ENCODE results near the gene RNF212B. TPM values are rescaled to one million over a fixed set of nuclear protein-coding genes. Genes with fewer than 3 reads are reported as not detected.

RNF212B gene
- polyA plus RNA-seq, 1 donor from 2014 or later: not detected

DNA sequence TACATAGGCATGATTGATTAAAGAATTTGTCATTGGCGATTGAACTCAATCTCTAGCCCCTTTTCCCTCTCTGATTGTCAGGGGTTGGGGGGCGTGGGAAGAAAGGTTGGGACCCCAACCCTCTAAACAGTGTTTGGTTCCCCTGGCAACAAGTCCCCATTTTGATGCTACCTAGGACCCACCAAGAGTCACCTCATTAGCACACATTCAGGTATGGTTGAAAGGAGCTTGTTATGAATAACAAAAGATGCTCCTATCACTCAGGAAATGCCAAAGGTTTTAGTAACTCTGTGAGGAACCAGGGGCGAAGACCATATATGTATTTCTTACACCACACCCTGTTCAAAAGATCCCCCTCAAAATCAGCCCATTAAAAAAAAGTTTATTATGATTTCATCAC is 14.3 kb downstream of the RNF212B start:
- no peak overlapping the region for H3K4me3 ChIP-seq (ENCODE audit: low read length)

DNA sequence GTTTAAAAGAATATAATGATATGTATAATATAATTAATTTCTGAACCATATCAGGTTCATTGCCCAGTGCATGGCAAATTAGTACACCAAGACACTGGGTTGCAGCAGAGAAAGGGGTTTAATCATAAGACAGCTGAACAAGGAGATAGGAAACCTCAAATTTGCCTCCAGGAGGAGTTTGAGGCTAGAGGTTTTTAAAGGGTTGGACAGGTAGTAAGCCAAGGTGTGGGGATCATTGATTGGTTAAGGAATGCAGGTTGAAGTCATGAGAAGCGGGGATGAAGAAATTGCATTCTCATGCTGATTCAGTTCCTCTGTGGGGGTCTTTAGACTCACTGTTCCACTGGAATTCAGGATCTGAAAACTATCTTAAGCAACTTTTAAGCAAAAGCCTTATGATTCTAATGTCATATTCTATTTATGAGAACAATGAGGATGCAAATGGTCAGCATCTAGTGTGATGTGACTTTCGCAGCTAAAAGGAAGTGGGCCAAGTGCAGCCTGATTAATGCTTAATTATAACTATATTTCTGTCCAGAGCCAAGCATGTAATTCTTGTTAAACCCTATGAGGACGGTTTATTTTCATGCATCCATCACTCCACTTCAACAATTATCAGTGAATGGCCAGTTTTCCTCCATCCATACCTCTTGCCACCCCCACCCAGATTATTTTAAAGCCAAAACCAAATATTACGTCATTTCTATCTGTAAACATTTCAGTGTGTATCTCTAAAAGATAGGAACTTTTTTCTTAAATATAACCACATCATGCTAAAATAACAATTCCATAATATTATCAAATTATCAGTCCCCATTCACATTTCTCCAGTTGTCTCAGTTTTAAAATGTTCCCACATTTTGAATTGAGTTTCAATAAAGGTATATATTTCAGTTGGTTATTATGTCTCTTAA is 14.9 kb downstream of the RNF212B start:
- H3K4me2 ChIP-seq (ENCODE audit: low read length): no peak overlapping the region
- TF ChIP-seq TAF1 (IDR thresholded peaks at IDR 0.05; ENCODE audit: low read depth) (no peak), MXI1 (conservative IDR thresholded peaks at IDR 0.05; ENCODE audit: poor library complexity, severe bottlenecking) (no peak), POLR2AphosphoS5 (IDR thresholded peaks at IDR 0.05) (no peak), EP300 (conservative IDR thresholded peaks at IDR 0.05; ENCODE audit: poor library complexity, severe bottlenecking) (no peak), EZH2 (IDR thresholded peaks at IDR 0.05; ENCODE audit: borderline replicate concordance, insufficient read depth, low read length, poor library complexity, severe bottlenecking) (no peak), SMC3 (conservative IDR thresholded peaks at IDR 0.05; ENCODE audit: poor library complexity) (no peak), RAD21 (conservative IDR thresholded peaks at IDR 0.05) (no peak)
- TF ChIP-seq, protein P1, sequence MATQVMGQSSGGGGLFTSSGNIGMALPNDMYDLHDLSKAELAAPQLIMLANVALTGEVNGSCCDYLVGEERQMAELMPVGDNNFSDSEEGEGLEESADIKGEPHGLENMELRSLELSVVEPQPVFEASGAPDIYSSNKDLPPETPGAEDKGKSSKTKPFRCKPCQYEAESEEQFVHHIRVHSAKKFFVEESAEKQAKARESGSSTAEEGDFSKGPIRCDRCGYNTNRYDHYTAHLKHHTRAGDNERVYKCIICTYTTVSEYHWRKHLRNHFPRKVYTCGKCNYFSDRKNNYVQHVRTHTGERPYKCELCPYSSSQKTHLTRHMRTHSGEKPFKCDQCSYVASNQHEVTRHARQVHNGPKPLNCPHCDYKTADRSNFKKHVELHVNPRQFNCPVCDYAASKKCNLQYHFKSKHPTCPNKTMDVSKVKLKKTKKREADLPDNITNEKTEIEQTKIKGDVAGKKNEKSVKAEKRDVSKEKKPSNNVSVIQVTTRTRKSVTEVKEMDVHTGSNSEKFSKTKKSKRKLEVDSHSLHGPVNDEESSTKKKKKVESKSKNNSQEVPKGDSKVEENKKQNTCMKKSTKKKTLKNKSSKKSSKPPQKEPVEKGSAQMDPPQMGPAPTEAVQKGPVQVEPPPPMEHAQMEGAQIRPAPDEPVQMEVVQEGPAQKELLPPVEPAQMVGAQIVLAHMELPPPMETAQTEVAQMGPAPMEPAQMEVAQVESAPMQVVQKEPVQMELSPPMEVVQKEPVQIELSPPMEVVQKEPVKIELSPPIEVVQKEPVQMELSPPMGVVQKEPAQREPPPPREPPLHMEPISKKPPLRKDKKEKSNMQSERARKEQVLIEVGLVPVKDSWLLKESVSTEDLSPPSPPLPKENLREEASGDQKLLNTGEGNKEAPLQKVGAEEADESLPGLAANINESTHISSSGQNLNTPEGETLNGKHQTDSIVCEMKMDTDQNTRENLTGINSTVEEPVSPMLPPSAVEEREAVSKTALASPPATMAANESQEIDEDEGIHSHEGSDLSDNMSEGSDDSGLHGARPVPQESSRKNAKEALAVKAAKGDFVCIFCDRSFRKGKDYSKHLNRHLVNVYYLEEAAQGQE (IDR thresholded peaks at IDR 0.05; ENCODE audit: borderline replicate concordance): no peak
- TF ChIP-seq, protein P2, sequence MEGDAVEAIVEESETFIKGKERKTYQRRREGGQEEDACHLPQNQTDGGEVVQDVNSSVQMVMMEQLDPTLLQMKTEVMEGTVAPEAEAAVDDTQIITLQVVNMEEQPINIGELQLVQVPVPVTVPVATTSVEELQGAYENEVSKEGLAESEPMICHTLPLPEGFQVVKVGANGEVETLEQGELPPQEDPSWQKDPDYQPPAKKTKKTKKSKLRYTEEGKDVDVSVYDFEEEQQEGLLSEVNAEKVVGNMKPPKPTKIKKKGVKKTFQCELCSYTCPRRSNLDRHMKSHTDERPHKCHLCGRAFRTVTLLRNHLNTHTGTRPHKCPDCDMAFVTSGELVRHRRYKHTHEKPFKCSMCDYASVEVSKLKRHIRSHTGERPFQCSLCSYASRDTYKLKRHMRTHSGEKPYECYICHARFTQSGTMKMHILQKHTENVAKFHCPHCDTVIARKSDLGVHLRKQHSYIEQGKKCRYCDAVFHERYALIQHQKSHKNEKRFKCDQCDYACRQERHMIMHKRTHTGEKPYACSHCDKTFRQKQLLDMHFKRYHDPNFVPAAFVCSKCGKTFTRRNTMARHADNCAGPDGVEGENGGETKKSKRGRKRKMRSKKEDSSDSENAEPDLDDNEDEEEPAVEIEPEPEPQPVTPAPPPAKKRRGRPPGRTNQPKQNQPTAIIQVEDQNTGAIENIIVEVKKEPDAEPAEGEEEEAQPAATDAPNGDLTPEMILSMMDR (IDR thresholded peaks at IDR 0.05; ENCODE audit: poor library complexity, severe bottlenecking): no peak

More for the DNA sequence above, 14.3 kb downstream of the RNF212B start:
- no peaks in the 10 kb centered on the region for H3K27me3 ChIP-seq (ENCODE audit: insufficient read depth, low read depth, low read length)
- H4K20me1 ChIP-seq (ENCODE audit: insufficient read depth): no peaks in the 10 kb centered on the region
- no peak overlapping the region for H3K9ac ChIP-seq (ENCODE audit: low read length)
- H3K36me3 ChIP-seq (ENCODE audit: insufficient read depth, low read length): no peaks in the 10 kb centered on the region
- H3F3A ChIP-seq (ENCODE audit: insufficient read depth, low read length, poor library complexity, severe bottlenecking): no peaks in the 10 kb centered on the region
- TF ChIP-seq EZH2 (IDR thresholded peaks at IDR 0.05; ENCODE audit: borderline replicate concordance, insufficient read depth, low read length, poor library complexity, severe bottlenecking): no peak
- no peak for TF ChIP-seq RAD21 (conservative IDR thresholded peaks at IDR 0.05)
- TF ChIP-seq, protein P1 (IDR thresholded peaks at IDR 0.05; ENCODE audit: borderline replicate concordance): no peak
- TF ChIP-seq POLR2AphosphoS5 (IDR thresholded peaks at IDR 0.05): no peak
- TF ChIP-seq SMC3 (conservative IDR thresholded peaks at IDR 0.05; ENCODE audit: poor library complexity): no peak
- TF ChIP-seq EP300 (conservative IDR thresholded peaks at IDR 0.05; ENCODE audit: poor library complexity, severe bottlenecking): no peak
- no peak for TF ChIP-seq TAF1 (IDR thresholded peaks at IDR 0.05; ENCODE audit: low read depth)
- TF ChIP-seq, protein P2 (IDR thresholded peaks at IDR 0.05; ENCODE audit: poor library complexity, severe bottlenecking): no peak
- TF ChIP-seq MXI1 (conservative IDR thresholded peaks at IDR 0.05; ENCODE audit: poor library complexity, severe bottlenecking): no peak
- no peaks in the 10 kb centered on the region for H3K79me2 ChIP-seq (replicated peaks; ENCODE audit: insufficient read depth, low read length)
- H3K27ac ChIP-seq (ENCODE audit: low read length): no peak overlapping the region
- no peak overlapping the region for H2AFZ ChIP-seq (ENCODE audit: low read depth, low read length)
- H3K9me2 ChIP-seq (ENCODE audit: insufficient read depth, low read length): no peaks in the 10 kb centered on the region
- no peak overlapping the region for H3K4me2 ChIP-seq (ENCODE audit: low read length)
- H3K9me3 ChIP-seq (ENCODE audit: low read length): no peaks in the 10 kb centered on the region

More for the DNA sequence above, 14.9 kb downstream of the RNF212B start:
- Histone ChIP-seq H4K20me1 (ENCODE audit: insufficient read depth) (no peaks in the 10 kb centered on the region), H3K36me3 (ENCODE audit: insufficient read depth, low read length) (no peaks in the 10 kb centered on the region), H2AFZ (ENCODE audit: low read depth, low read length) (no peak overlapping the region), H3K9ac (ENCODE audit: low read length) (no peak overlapping the region), H3K79me2 (replicated peaks; ENCODE audit: insufficient read depth, low read length) (no peaks in the 10 kb centered on the region), H3K9me2 (ENCODE audit: insufficient read depth, low read length) (no peaks in the 10 kb centered on the region), H3K9me3 (ENCODE audit: low read length) (no peaks in the 10 kb centered on the region), H3F3A (ENCODE audit: insufficient read depth, low read length, poor library complexity, severe bottlenecking) (no peaks in the 10 kb centered on the region), H3K27me3 (ENCODE audit: insufficient read depth, low read depth, low read length) (no peaks in the 10 kb centered on the region), H3K4me3 (ENCODE audit: low read length) (no peak overlapping the region), H3K27ac (ENCODE audit: low read length) (no peak overlapping the region)
